ENCODE results near the gene ZNF711.
"Not testable (repeated sequence)": the region's sequence is repeated elsewhere in the genome, so short reads cannot be mapped to it uniquely, and the experiment has no call there.

The ZNF711 gene

DNA sequence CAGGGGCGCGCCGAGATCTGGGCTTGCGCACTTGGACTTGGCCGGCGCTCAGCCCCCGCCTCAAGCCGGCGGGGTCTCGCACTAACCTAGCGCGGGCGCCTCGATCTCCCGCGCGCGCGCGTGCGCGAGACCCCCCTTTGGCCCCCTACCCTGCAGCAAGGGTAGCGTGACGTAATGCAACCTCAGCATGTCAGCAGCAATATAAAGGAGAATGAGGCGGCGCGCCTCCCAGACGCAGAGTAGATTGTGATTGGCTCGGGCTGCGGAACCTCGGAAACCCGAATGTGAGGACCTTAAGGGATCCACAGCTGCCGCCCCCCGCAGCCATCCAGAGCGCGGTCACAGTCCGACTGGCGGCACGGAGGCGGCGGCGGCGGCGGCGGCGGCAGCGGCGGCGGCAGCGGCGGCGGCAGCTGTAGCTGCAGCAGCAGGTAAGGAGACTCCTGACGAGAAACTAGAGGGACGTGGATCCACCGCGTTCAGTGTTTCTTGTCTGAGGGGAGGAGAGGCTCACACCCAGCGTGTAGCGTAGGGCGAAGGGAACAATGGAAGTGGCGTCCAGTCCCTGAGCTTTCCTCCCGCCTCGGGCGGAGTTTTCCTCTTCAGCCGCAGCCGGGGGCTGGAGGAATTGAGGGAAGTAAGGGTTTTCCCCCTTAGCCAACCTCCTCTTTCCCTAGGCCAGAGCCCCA is at the start of gene ZNF711, which contains the start of gene SATL1:
Gene ZNF711, plus strand, starts transcription at position 231 of the 689 bp plus-strand sequence. CDS start 3,582 bp downstream, outside the sequence.
Gene SATL1, minus strand, starts transcription at position 19 of the 689 bp plus-strand sequence. CDS start 134,811 bp downstream, outside the sequence.
- no peak for DNase-seq

DNA sequence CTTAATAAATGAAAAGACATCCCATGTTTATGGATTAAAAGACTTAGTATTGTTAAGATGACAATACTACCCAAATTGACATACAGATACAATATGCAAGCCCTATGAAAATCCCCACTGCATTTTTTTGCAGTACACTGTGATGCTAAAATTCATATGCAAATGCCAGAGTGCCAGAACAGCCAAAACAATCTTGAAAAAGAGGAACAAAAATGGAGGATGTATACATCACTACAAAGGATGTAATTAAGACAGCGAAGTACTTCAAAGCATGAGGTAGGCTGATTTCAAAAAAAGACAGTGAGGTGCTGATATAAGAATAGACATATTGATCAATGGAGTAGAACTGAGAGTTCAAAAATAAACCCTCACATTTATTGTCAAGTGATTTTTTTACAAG is 47.5 kb upstream of the ZNF711 start:
- no peak for DNase-seq

DNA sequence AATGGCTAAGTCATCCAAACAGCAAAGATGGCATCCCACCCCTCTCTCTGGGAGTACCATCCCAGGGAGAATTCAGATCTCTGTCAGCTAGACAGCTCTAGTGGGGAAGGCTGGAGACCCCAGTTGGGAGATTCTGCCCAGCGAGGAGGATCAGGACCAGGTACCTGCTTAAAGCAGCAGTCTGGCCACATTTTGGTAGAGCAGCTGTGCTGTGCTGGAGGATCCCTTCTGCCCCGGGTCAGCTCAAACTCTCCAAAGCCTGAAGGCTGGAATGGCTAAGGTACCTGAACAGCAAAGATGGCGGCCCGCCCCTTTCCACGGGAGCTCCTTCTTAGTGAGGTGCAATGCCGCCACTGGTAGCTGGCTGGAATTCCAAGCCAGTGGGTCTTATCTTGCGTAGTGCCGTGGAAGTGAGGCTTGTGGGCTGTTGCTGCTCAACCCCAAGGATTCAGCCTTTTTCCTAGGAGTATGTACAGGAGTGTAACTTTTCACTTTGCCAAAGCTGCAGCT is 40.3 kb upstream of the ZNF711 start:
- no peak for DNase-seq

DNA sequence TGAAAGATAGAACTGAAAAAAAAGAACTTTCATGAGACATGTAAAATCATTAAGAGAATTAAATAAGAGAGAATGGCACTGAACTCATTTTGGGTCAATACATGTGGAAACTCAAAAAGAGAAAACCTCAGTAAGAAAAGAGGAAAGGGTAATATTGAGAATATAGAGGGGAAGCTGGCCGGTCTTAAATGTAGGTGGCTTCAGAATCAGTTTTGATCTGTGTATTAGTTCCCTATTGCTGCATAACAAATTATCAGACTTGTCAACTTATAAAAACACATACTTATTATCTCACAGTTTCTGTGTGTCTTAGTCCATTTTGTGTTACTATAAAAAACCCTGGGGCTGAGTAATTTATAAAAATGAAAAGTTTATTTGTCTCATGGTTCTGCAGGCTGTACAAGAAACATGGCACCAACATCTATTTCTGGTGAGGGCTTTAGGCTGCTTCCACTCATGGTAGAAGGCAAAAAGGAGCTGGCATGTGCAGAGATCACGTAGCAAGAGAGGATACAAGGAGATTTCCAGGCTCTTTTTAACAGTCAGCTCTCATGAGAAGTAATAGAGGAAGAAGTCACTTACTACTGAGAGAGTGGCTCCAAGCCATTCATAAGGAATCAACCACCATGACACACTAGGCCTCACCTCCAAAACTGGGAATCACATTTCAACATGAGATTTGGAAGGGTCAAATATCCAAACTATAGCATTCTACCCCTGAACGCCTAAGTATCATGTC is 29.8 kb upstream of the ZNF711 start:
- DNase-seq: no peak

DNA sequence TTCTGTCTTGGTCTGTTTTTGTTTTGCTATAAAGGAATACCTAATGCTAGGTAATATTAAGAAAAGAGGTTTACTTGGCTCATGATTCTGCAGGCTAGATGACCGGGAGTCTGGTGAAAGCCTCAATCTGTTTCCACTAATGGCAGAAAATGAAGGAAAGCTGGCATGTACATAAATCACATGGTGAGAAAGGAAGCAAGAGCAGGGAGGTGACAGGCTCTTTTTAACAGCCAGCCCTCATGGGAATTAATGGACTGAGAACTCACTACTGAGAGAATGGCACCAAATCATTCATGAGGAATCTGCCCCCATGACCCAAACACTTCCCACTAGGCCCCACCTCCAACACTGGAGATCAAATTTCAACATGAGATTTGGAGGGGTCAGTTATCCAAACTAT is 27.8 kb upstream of the ZNF711 start:
- no peak for DNase-seq

DNA sequence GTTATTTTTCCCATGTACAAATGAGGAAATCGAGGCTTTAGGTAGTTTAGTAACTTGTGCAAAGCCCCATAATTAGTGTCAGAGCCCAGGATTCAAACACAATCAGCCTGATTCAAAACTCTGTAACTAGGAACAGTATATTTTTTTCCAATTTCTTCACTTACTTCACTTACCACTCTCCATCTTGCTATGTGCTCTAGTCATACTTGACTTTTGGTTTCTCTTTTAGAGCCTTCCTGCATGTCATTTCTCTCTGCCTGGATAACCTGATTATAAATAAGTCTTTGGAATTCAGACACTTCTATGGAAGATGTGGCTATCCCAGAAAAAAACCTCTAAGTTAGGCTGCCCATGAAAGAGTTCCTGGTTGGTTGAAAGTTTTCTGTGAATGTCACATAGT is 22.4 kb upstream of the ZNF711 start:
- DNase-seq: no peak

DNA sequence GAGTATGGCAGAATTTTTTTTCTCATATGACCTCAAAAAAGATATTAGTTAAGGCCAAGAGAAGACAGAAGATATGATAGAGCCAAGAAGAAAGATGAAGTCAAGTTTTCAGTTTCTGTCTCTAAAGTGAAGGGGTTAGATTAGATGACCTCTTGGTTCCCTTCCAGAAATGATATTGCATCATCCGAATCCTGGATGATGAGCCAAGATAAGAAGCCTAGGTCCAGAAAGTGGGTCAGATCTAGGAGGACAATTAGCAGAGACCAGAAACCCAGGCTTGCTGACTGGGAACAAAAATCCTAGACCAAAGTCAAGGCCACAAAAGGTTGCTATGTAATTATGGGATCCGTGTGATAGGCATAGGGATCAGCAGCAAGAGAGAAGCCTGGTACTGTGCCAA is 20.4 kb upstream of the ZNF711 start:
- DNase-seq: no peak

DNA sequence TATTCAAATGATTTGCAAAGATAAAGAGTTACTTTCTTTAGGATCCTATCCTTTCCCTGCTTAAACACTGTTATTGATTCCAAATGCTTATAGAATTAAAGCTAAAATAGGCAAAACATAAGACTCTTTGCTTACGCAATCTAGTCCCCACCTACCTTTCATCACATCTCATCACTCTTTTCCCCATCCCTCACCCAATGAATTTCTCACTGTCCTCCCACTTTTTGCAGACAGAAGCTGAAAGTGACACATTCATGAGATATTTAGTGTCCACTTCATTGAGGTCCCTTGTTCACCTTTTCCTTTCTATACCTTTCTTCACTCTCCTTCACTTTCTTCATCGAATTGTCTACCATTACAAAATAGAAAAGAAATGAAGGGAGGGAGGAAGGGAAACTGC is 636 bp upstream of the ZNF711 start:
- DNase-seq: no peak

DNA sequence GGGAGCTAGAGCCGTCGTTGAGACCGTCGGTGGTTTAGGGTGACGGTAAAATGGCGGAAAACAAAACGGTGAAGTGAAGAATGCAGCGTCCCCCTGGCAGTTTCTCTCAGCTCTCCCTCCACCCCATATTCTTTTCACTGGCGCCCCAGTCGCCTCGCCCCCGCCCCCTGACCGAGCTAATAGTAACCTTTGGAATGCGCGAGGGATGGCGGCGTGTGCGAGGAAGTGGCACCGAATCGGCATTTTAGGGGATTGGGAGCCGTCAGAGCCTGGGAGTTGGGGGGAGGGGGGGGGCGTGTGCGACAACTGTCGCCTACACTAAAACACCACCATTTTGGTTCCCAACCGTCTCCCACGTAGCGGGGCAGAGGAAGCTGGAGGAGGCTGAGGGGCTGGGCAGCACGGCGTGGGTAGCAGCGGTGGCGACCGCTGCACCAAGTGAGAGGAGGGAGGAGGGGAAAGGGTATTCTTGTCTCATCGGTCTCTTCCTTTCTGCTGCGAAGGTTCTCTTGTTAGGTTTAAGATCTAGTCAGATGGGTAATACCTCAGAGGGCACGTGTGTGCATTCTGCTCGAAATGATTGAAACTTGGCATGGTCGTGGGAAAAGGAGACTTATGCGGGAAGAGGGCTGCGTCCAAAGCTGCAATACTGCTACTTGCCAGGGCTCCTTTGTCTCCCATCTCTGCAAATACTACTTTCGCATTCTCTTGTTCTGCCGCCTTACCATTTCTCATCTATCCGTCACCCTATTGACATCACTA is 840 bp downstream of the ZNF711 start:
- DNase-seq: no peak

DNA sequence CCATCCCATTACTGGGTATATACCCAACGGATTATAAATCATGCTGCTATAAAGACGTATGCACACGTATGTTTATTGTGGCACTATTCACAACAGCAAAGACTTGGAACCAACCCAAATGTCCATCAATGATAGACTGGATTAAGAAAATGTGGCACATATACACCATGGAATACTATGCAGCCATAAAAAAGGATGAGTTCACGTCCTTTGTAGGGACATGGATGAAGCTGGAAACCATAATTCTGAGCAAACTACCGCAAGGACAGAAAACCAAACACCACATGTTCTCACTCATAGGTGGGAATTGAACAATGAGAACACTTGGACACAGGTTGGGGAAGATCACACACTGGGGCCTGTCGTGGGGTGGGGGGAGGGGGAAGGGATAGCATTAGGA is 41.5 kb downstream of the ZNF711 start:
- not testable (repeated sequence) for DNase-seq

DNA sequence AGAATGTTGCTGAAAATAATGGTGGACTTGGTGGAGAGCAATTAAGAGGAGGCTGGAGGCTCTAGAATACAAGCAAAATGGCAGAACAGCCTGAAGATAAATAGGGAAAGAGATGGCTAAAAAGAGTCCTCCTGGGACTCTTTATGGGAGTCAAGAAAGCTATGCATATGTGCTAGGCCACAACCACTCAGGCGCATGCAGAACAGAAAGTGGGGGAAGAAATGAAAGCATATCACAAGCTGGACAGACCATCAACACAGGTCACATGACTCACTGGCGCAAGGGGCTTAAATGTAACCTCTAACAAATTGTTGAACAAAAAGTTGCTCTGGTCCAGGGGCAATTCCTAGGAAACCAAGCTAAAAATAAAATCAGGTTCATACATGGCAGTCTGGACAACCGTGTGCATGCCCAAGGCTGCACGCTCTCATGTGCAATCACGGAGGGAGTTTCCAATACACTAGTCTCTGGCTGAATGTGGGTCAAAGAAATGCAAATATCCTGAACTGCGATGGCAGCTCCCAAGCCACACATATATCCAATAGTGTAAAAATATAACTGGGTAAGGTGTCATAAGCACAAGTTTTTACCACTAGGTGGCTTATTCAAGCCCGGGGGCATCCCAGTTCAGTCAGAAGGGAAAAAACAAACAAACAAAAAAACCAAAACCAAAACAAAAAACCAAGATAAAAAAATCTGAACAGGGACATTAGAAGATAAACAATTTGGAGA is 45.4 kb downstream of the ZNF711 start:
- DNase-seq: no peak

DNA sequence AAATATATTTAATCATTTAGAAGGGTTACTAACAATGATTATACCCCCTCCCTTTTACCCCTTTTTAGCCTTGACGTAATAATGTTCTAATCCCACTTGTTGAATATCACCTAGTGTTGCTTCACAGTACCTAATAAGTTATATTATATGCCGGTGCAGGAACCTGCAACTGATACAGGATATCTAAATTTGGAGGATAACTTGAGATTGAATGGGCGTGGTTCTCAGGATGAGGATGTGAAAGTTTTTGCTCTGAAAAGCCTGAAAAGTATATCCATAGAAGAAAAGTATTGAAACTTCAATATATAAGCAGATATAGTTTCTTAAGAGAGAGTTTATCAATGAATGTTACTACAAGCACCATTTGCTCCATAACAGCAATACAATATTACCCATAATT is 59.8 kb downstream of the ZNF711 start:
- DNase-seq: no peak

DNA sequence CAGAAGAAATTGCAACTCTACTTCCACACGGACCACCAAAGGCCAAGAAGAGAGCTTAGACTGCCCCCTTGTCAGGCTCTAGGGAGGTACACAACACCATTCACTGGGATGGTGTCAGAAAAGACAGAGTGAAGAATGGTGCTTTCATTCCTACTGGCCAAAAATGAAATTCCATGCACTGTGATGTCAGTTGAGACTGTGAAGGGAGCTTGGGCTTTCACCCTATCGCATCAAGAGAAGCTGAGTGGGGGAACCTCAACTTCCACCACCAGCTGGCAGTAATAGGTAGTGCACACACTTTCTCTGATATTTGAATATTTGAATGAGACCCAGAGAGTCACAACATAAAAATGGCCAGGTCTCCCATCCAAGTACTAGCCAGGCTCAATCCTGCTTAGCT is 65.9 kb downstream of the ZNF711 start:
- DNase-seq: no peak

DNA sequence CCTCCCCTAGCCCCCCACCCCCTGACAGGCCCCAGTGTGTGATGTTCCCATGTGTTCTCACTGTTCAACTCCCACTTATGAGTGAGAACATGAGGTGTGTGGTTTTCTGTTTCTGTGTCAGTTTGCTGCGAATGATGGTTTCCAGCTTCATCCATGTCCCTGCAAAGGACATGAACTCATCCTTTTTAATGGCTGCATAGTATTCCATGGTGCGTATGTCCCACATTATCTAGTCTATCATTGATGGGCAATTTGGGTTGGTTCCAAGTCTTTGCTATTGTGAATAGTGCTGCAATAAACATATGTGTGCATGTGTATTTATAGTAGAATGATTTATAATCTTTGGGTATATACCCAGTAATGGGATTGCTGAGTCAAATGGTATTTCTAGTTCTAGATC is 67.6 kb downstream of the ZNF711 start:
- not testable (repeated sequence) for DNase-seq
